Adrenal gland (tissue), 5 donors: ENCODE data around the gene DCN.

Experiments used
- CTCF ChIP-seq, 6 experiments: fragments of 450-650 bp in 4 of 6; fragments of 200-600 bp in 2 of 6; sonication (generic) in 1 of 6; IDR thresholded peaks; 1 replicate in 5 of 6; 2 replicates in 1 of 6; pipeline versions ENCODE4 v1.5.1 to v1.8.0; 2016 to 2021; ENCODE audit warnings: antibody characterized with exemption in 6 of 6, mild to moderate bottlenecking in 2 of 6, moderate library complexity in 1 of 6
- POLR2A ChIP-seq, 2 donors: fragments of 450-650 bp; IDR thresholded peaks; one replicate each; pipeline ENCODE4 v1.6.1; 2017; ENCODE audit warnings: antibody characterized with exemption in 2 of 2, mild to moderate bottlenecking in 2 of 2, moderate library complexity in 1 of 2
- donor health status: DM: no; HTN: no; CAD: no.

DNA sequence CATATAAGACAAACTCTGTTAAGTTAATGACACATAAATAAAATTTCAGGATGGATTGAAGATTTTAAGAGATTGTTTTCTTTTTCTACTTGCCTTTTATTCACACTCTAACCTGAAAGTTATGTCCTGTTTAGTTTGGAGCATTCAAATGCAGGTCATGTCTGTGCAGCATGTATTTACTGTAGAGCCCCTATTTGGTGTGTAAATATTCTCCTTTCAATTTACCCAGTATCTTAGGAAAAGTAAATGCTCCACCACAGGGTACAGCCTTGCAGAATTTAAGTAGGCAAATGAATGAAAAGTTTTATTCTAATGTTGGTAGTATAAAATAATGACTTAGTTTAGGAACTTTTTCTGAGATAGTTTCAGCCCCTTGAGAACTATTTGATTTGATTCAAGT, 6.2 kb upstream of the DCN start:
- TF ChIP-seq CTCF (IDR thresholded peaks at IDR 0.05): no peak
- no peak for TF ChIP-seq POLR2A (IDR thresholded peaks at IDR 0.05)
